ENCODE data around the gene CPN1. TPM values are rescaled to one million over a fixed set of nuclear protein-coding genes. Genes with fewer than 3 reads are reported as not detected.
"Not testable (repeated sequence)": the region's sequence is repeated elsewhere in the genome, so short reads cannot be mapped to it uniquely, and the experiment has no call there.

Gene CPN1
- total and polyA plus RNA-seq, 2 donors (not counting 3 experiments of a cell fraction or from before 2014, with no cell fraction given), result not detected

DNA sequence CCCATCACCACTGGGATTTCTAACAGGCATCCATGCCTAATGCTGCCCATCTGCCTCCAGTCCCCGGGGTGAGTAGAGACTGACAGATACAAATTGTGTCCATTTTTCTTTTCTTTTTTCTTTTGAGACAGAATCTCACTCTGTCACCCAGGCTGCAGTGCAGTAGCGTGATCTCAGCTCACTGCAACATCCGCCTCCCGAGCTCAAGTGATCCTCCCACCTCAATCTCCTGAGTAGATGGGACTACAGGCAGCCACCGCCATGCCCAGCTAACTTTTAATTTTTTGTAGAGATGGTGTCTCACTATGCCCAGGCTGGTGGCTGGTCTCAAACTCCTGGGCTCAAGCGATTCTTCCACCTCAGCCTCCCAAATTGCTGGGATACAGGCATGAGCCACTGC lies 7.6 kb upstream of the CPN1 start:
- H3K4me1 ChIP-seq (ENCODE audit: control insufficient read depth, extremely low read depth, insufficient read depth, low read length), result no peaks in the 10 kb centered on the region
- peaks cover 12 to 18% of the 10 kb centered on the region in 2 experiments for H3K27me3 ChIP-seq (ENCODE audit: control insufficient read depth in 2 of 2, insufficient read depth in 2 of 2, low read length in 2 of 2)
- intact Hi-C loops (cut with micrococcal nuclease), result no loop called here
- no peak for FAIRE-seq
- H3K9me3 ChIP-seq (replicated peaks; ENCODE audit: control insufficient read depth, insufficient read depth, low read length), result no peaks in the 10 kb centered on the region
- POLR2A ChIA-PET, result no interaction called here
- no peak overlapping the region for H2AFZ ChIP-seq (ENCODE audit: low read depth, low read length)
- no peak overlapping the region for H3K4me2 ChIP-seq (ENCODE audit: insufficient read depth, low read length)
- no peaks in the 10 kb centered on the region for H4K20me1 ChIP-seq (replicated peaks; ENCODE audit: control insufficient read depth, extremely low read depth, insufficient read depth, low read length)
- H3K4me3 ChIP-seq (replicated peaks in 1 of 3; ENCODE audit: insufficient read depth in 1 of 3, low read depth in 1 of 3, low read length in 3 of 3), result no peak overlapping the region
- TF ChIP-seq POLR2AphosphoS5 (IDR thresholded peaks at IDR 0.05; ENCODE audit: insufficient read depth, low read depth, low read length) (no peak), POLR2A (IDR thresholded peaks at IDR 0.05; ENCODE audit: low read depth, low read length) (no peak), GATA2 (IDR thresholded peaks at IDR 0.05; ENCODE audit: insufficient read depth, insufficient read length, low read depth, low read length) (no peak), FOS (IDR thresholded peaks at IDR 0.05; ENCODE audit: borderline replicate concordance, insufficient read depth, low read length) (no peak), JUN (IDR thresholded peaks at IDR 0.05; ENCODE audit: borderline replicate concordance, insufficient read depth, insufficient read length, low read depth) (no peak), MYC (IDR thresholded peaks at IDR 0.05; ENCODE audit: low read depth, low read length) (no peak), EZH2 (IDR thresholded peaks at IDR 0.05; ENCODE audit: borderline replicate concordance, low read depth, low read length, severe bottlenecking) (no peak)
- TF ChIP-seq, protein P1, sequence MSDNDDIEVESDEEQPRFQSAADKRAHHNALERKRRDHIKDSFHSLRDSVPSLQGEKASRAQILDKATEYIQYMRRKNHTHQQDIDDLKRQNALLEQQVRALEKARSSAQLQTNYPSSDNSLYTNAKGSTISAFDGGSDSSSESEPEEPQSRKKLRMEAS (IDR thresholded peaks at IDR 0.05; ENCODE audit: insufficient read depth, insufficient read length), result no peak
- TF ChIP-seq, protein P2, sequence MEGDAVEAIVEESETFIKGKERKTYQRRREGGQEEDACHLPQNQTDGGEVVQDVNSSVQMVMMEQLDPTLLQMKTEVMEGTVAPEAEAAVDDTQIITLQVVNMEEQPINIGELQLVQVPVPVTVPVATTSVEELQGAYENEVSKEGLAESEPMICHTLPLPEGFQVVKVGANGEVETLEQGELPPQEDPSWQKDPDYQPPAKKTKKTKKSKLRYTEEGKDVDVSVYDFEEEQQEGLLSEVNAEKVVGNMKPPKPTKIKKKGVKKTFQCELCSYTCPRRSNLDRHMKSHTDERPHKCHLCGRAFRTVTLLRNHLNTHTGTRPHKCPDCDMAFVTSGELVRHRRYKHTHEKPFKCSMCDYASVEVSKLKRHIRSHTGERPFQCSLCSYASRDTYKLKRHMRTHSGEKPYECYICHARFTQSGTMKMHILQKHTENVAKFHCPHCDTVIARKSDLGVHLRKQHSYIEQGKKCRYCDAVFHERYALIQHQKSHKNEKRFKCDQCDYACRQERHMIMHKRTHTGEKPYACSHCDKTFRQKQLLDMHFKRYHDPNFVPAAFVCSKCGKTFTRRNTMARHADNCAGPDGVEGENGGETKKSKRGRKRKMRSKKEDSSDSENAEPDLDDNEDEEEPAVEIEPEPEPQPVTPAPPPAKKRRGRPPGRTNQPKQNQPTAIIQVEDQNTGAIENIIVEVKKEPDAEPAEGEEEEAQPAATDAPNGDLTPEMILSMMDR (IDR thresholded peaks at IDR 0.05; ENCODE audit: extremely low read depth in 1 of 2, insufficient read depth in 1 of 2, low read depth in 1 of 2, low read length in 2 of 2), result no peak
- no peaks in the 10 kb centered on the region for H3K36me3 ChIP-seq (ENCODE audit: control insufficient read depth in 2 of 2, extremely low read depth in 1 of 2, insufficient read depth in 2 of 2, low read length in 2 of 2)
- no TSS peak for BruUV-seq (replicated peaks)
- H3K79me2 ChIP-seq (ENCODE audit: control insufficient read depth, insufficient read depth, low read length), result no peaks in the 10 kb centered on the region
- CTCF ChIA-PET, result no interaction called here
- no peaks in the 10 kb centered on the region for H3K9me1 ChIP-seq (replicated peaks; ENCODE audit: control insufficient read depth, extremely low read depth, insufficient read depth, low read length)
- dilution Hi-C loops (cut with MboI; ENCODE audit: extremely low pct_ligation_motif_present, low sequenced_read_pairs), result no loop called here
- DNase-seq (ENCODE audit: low read depth, low spot score), result no peak
- no peak overlapping the region for H3K27ac ChIP-seq (ENCODE audit: insufficient read depth, low read depth, low read length)
- H3K9ac ChIP-seq (replicated peaks; ENCODE audit: extremely low read depth, insufficient read depth, low read length), result no peak overlapping the region

DNA sequence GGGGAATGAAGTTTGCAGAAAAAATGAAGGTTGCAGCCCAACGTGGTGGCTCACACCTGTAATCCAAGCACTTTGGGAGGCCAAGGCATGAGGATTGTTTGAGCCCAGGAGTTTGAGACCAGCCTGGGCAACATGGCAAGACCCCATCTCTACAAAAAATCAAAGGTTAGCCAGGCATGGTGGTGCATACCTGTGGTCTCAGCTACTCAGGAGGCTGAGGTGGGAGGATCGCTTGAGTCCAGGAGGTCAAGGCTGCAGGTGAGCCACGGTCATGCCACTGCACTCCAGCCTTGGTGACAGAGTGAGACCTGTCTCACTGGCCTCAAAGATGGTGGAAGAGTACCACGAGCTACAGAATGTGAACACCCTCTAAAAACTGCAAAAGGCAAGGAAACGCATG lies 5.0 kb upstream of the CPN1 start:
- BruUV-seq (replicated peaks); H3K79me2 ChIP-seq (ENCODE audit: control insufficient read depth, insufficient read depth, low read length); H3K4me3 ChIP-seq (replicated peaks in 1 of 3; ENCODE audit: insufficient read depth in 1 of 3, low read depth in 1 of 3, low read length in 3 of 3); H3K9me1 ChIP-seq (replicated peaks; ENCODE audit: control insufficient read depth, extremely low read depth, insufficient read depth, low read length); H3K4me2 ChIP-seq (ENCODE audit: insufficient read depth, low read length); H3K4me1 ChIP-seq (ENCODE audit: control insufficient read depth, extremely low read depth, insufficient read depth, low read length); H4K20me1 ChIP-seq (replicated peaks; ENCODE audit: control insufficient read depth, extremely low read depth, insufficient read depth, low read length); FAIRE-seq; intact Hi-C loops (cut with micrococcal nuclease); CTCF ChIA-PET; dilution Hi-C loops (cut with MboI; ENCODE audit: extremely low pct_ligation_motif_present, low sequenced_read_pairs); H3K27ac ChIP-seq (ENCODE audit: insufficient read depth, low read depth, low read length); H3K36me3 ChIP-seq (ENCODE audit: control insufficient read depth in 2 of 2, extremely low read depth in 1 of 2, insufficient read depth in 2 of 2, low read length in 2 of 2); H2AFZ ChIP-seq (ENCODE audit: low read depth, low read length); H3K9me3 ChIP-seq (replicated peaks; ENCODE audit: control insufficient read depth, insufficient read depth, low read length); H3K9ac ChIP-seq (replicated peaks; ENCODE audit: extremely low read depth, insufficient read depth, low read length); DNase-seq (ENCODE audit: low read depth, low spot score); POLR2A ChIA-PET: not testable (repeated sequence)
- peaks cover 18 to 22% of the 10 kb centered on the region in 2 experiments for H3K27me3 ChIP-seq (ENCODE audit: control insufficient read depth in 2 of 2, insufficient read depth in 2 of 2, low read length in 2 of 2)
